Adrenal gland (tissue), 12 donors: Measurements from ENCODE around the gene NBPF1. TPM values are rescaled to one million over a fixed set of nuclear protein-coding genes. Genes with fewer than 3 reads are reported as not detected.
A peak's percentile ranks its signal among the peaks of the same experiment; 100 is the strongest.
"Not testable (repeated sequence)": the region's sequence is repeated elsewhere in the genome, so short reads cannot be mapped to it uniquely, and the experiment has no call there.

ENCODE experiments used
- DNase-seq, 7 donors: peaks; one replicate each; pipeline ENCODE4 v3.0.0-alpha.2; 2019 to 2020
- H3K27ac ChIP-seq, 5 donors: fragments of 200-600 bp; sonication (generic) in 4 of 5; 1 replicate in 3 of 5; 2 replicates in 2 of 5; pipeline versions ENCODE4 v1.5.1 to v1.8.0; 2016 to 2020; ENCODE audit warnings: mild to moderate bottlenecking in 1 of 5
- H3K27me3 ChIP-seq: fragments of 200-600 bp; 2 replicates; pipeline ENCODE4 v1.8.0; 2021
- H3K36me3 ChIP-seq, 2 donors: fragments of 200-600 bp; replicated peaks in 1 of 2; 1 replicate in 1 of 2; 2 replicates in 1 of 2; pipeline versions ENCODE4 v1.5.1 to v1.8.0; 2018 to 2022
- H3K4me1 ChIP-seq, 2 donors: fragments of 200-600 bp; replicated peaks in 1 of 2; 1 replicate in 1 of 2; 2 replicates in 1 of 2; pipeline versions ENCODE4 v1.5.1 to v1.8.0; 2018 to 2021
- H3K4me3 ChIP-seq, 4 donors: fragments of 200-600 bp; sonication (generic) in 3 of 4; one replicate each; pipeline ENCODE4 v1.5.1; 2016 to 2018
- H3K9me3 ChIP-seq, 3 donors: fragments of 200-600 bp; sonication (generic) in 1 of 3; replicated peaks in 1 of 3; 1 replicate in 2 of 3; 2 replicates in 1 of 3; pipeline versions ENCODE4 v1.5.1 to v1.8.0; 2016 to 2021
- CTCF ChIP-seq, 6 experiments: fragments of 450-650 bp in 4 of 6; fragments of 200-600 bp in 2 of 6; sonication (generic) in 1 of 6; IDR thresholded peaks; 1 replicate in 5 of 6; 2 replicates in 1 of 6; pipeline versions ENCODE4 v1.5.1 to v1.8.0; 2016 to 2021; ENCODE audit warnings: antibody characterized with exemption in 6 of 6, mild to moderate bottlenecking in 2 of 6, moderate library complexity in 1 of 6
- POLR2A ChIP-seq, 2 donors: fragments of 450-650 bp; IDR thresholded peaks; one replicate each; pipeline ENCODE4 v1.6.1; 2017; ENCODE audit warnings: antibody characterized with exemption in 2 of 2, mild to moderate bottlenecking in 2 of 2, moderate library complexity in 1 of 2
- WGBS, 4 donors: extraction: QIAGEN DNeasy Blood & Tissue Kit in 2 of 4; methylation state at CpG; one replicate each; pipeline versions ENCODE4 v1.1.5 to v1.1.7; 2013 to 2017; 5-methylcytosine and 5-hydroxymethylcytosine counted together
- intact Hi-C, 2 donors: fragments of 100-400 bp; cut with DNase I; formaldehyde crosslinking; loops; one replicate each; pipeline versions ENCODE4 v1.14.1 to v1.15.0; 2022 to 2023
- polyA plus RNA-seq, 3 donors: library from polyadenylated mRNA; stranded (reverse); fragments of 200-250 nt in 2 of 3; fragments of 350-450 nt in 1 of 3; fragmentation: Illumina TruSeq in 1 of 3; extraction: RNeasy Lipid Tissue Mini Kit (QIAGEN cat#74804) in 1 of 3; gene quantifications; one replicate each; pipeline ENCODE4 v1.2.3, GENCODE V29; 2013 to 2014
- total RNA-seq, 9 donors: library from RNA; depleted of rRNA in 4 of 9; stranded (reverse); fragments of >200 nt in 4 of 9; fragments of 120-200 nt in 1 of 9; fragmentation: NEBNext Ultra II Directional in 1 of 9; extraction: Animal tissue kit (Norgen Biotek cat#: 25700) in 1 of 9; gene quantifications; one replicate each; pipeline versions ENCODE4 v1.1.0 to v1.2.4, GENCODE V29; 2013 to 2023
- donor health status: healthy with polysubstance abuse.
- donor health status: Bipolar disorder and iron deficiency.
- donor health status: DM: yes; HTN: yes; CAD: no.
- donor health status: DM: no; HTN: no; CAD: no.
- donor health status: DM: no; HTN: no; CAD: no.
- donor health status: DM: yes; HTN: yes; CAD: no.

Gene NBPF1
- total and polyA plus RNA-seq, 12 donors = 7.9 to 205 (median 93.3) TPM

- peak overlapping the region; percentile 66 to 91 (median 77) for H3K4me3 ChIP-seq
- H3K27me3 ChIP-seq, intact Hi-C loops, H3K9me3 ChIP-seq, H3K36me3 ChIP-seq: not testable (repeated sequence)
- peaks cover 21 to 32% of the 10 kb centered on the region in 2 donors for H3K4me1 ChIP-seq
- TF ChIP-seq POLR2A (IDR thresholded peaks at IDR 0.05) = peak; percentile 38 to 45
- TF ChIP-seq CTCF (IDR thresholded peaks at IDR 0.05) = peak in 5 of 6 experiments; percentile 11 to 64 (median 40)
- H3K27ac ChIP-seq = peak overlapping the region; percentile 12 to 76 (median 69)
- whole genome bisulfite sequencing, 4 donors = 7 to 10% (median 7%) methylated on average over 46 to 61 of the region's 61 CpGs
- peak; percentile 94 to 100 (median 97) for DNase-seq
Observed at GRCh38 chr1:16644482-16645270, 31.3 kb upstream of the NBPF1 start.

- WGBS, 4 donors = 0 to 1% (median 0%) methylated on average over 16 of the region's 16 CpGs
- Histone ChIP-seq H3K27me3 (no peaks in the 10 kb centered on the region), H3K36me3 (no peaks in the 10 kb centered on the region), H3K27ac (peak overlapping the region in 4 of 5 donors; percentile 12 to 76 (median 70)), H3K4me3 (peak overlapping the region; percentile 66 to 91 (median 77)), H3K4me1 (peaks cover 21 to 32% of the 10 kb centered on the region in 2 donors), H3K9me3 (no peaks in the 10 kb centered on the region)
- TF ChIP-seq POLR2A (IDR thresholded peaks at IDR 0.05) = no peak
- TF ChIP-seq CTCF (IDR thresholded peaks at IDR 0.05) = no peak
- DNase-seq = no peak
- intact Hi-C loops = no loop called here
Observed at GRCh38 chr1:16644193-16644481, 30.8 kb upstream of the NBPF1 start.

- Histone ChIP-seq H3K4me3 (peak overlapping the region; percentile 66 to 91 (median 77)), H3K4me1 (peaks cover 21 to 32% of the 10 kb centered on the region in 2 donors), H3K27ac (peak overlapping the region in 3 of 5 donors; percentile 69 to 76 (median 72))
- peak; percentile 10 to 61 (median 39) for DNase-seq
- intact Hi-C loops, H3K27me3 ChIP-seq, H3K9me3 ChIP-seq, H3K36me3 ChIP-seq: not testable (repeated sequence)
- 22 to 32% (median 26%) methylated on average over 12 of the region's 12 CpGs for WGBS, 4 donors
Observed at GRCh38 chr1:16643476-16644192, 30.3 kb upstream of the NBPF1 start.

- H3K36me3 ChIP-seq, intact Hi-C loops, H3K27ac ChIP-seq, H3K27me3 ChIP-seq, H3K9me3 ChIP-seq: not testable (repeated sequence)
- WGBS, 4 donors = 83 to 87% (median 83%) methylated on average over 4 of the region's 4 CpGs
- Histone ChIP-seq H3K4me1 (peaks cover 21 to 32% of the 10 kb centered on the region in 2 donors), H3K4me3 (peak overlapping the region in 1 of 4 donors; percentile 74)
- peak; percentile 3 to 62 (median 42) for DNase-seq
Observed at GRCh38 chr1:16643001-16643411, 29.6 kb upstream of the NBPF1 start.

GRCh38 chr1:16642025-16642966 lies 28.9 kb upstream of the NBPF1 start:
- H3K4me1 ChIP-seq = peaks cover 21 to 32% of the 10 kb centered on the region in 2 donors
- H3K4me3 ChIP-seq, H3K36me3 ChIP-seq, intact Hi-C loops, H3K9me3 ChIP-seq, H3K27ac ChIP-seq, H3K27me3 ChIP-seq: not testable (repeated sequence)
- WGBS, 4 donors = 56 to 75% (median 73%) methylated on average over 6 to 9 of the region's 9 CpGs
- DNase-seq = peak; percentile 1 to 51 (median 24)

DNA sequence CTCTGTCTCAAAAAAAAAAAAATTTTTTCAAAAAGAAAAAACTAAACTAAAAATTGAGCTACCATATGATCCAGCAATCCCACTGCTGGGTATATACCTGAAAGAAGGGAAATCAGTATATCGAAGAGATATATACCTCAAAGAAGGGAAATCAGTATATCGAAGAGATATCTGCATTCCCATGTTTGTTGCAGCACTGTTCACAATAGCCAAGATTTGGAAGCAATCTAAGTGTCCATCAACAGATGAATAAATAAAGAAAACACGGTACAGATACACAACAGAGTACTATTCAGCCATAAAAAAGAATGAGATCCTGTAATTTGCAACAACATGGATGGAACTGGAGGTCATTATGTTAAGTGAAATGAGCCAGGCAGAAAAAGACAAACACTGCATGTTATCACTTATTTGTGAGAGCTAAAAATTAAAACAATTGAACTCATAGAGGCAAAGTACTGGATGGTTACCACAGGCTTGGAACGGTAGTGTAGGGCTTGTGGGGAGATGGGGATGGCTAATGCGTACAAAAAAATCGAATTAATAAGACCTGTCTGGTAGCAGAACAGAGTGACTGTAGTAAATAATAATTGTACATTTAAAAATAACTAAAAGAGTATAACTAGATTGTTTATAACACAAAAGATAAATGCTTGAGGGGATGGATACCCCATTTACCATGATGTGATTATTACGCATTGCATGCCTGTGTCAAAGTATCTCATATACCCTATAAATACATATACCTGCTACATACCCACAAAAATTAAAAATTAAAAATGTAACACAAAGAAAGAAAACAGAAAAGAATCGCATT lies 28.0 kb upstream of the NBPF1 start:
- H3K4me3 ChIP-seq, H3K27ac ChIP-seq, intact Hi-C loops, H3K36me3 ChIP-seq, H3K9me3 ChIP-seq, H3K27me3 ChIP-seq: not testable (repeated sequence)
- H3K4me1 ChIP-seq = peaks cover 21 to 32% of the 10 kb centered on the region in 2 donors
- peak in 3 of 7 donors; percentile 10 to 13 (median 13) for DNase-seq
- 92 to 96% (median 93%) methylated on average over 8 of the region's 8 CpGs for WGBS, 4 donors

DNA sequence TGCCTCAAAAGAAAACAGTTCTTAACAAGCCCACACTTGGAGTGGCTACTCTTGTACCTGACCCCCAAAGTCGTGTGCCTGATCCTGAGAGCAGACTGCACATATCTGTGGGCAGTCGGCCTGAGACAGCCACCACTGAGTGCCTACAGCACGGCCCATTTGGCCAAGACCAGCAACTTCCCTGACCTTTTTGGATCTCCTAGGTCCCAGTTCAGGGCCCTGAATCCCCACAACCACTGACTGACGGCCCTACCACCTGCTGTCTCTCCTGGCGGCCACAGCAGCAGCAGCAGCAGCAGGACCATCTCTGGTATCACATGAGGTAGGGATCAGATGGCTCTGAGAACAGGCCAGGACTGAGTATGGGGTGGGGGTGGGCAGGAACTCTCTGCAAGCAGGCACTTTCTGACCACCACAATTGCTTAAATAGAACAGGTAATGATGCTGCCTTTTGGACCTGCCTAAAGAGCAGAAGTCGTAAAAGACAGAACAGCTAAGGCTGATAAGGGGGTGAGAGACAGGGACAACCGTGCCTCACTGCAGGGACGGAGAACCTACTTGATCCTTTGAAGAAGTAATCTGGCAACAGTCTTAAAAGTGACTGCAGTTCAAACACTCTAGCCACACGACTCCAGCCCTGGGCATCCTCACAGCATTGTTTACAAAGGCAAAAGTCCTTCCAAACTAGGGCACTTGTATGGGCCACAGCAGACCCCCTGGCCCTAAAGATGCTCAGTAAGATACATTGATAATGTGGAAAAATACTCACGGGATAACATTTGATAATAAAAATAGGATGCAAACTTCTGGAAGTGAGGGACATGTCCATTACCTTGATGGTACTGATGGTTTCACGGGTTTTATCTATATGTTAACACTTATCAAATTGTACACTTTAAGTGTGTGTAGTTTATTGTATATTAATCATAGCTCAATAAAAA lies 26.0 kb upstream of the NBPF1 start:
- H3K9me3 ChIP-seq, H3K36me3 ChIP-seq, H3K27me3 ChIP-seq, H3K27ac ChIP-seq, H3K4me3 ChIP-seq, intact Hi-C loops: not testable (repeated sequence)
- peak in 6 of 7 donors; percentile 4 to 50 (median 25) for DNase-seq
- peaks cover 12 to 26% of the 10 kb centered on the region in 2 donors for H3K4me1 ChIP-seq
- WGBS, 4 donors = 73 to 81% (median 80%) methylated on average over 11 of the region's 11 CpGs
